CD4-positive, alpha-beta T cell (primary cell): ENCODE data around the gene EPS15. TPM values are rescaled to one million over a fixed set of nuclear protein-coding genes. Genes with fewer than 3 reads are reported as not detected.

Source experiments
- ATAC-seq: fragments of 200-7000 bp; cut with Tn5 transposase; one replicate; pipeline ENCODE4 v1.10.0; 2022; ENCODE audit warnings: mild to moderate bottlenecking; ENCODE audit not compliant: poor library complexity
- CTCF ChIA-PET: fragments of 350-600 bp; sonication (Branson Sonifier 250); formaldehyde crosslinking; loops from one replicate; lab custom pipeline; 2021; ENCODE audit warnings: antibody characterized with exemption, inconsistent platforms; lab: Charles Lee
- POLR2A ChIA-PET: fragments of 350-600 bp; sonication (Branson Sonifier 250); formaldehyde crosslinking; loops from one replicate; lab custom pipeline; 2021; ENCODE audit warnings: antibody characterized with exemption, inconsistent platforms; lab: Charles Lee
- DNase-seq, 14 experiments: peaks; one replicate each; pipeline ENCODE4 v3.0.0-alpha.2; 2013 to 2020; ENCODE audit warnings: mixed read lengths in 2 of 14
- H3K27ac ChIP-seq, 2 donors: one replicate each; pipeline versions ENCODE4 v1.5.1 to v1.7.0; 2013; ENCODE audit warnings: low read length in 2 of 2, low read depth in 1 of 2, mild to moderate bottlenecking in 1 of 2
- H3K27me3 ChIP-seq, 2 experiments: 1 replicate in 1 of 2; 2 replicates in 1 of 2; pipeline versions ENCODE4 v1.6.1 to v1.7.0; 2013; ENCODE audit warnings: low read length in 2 of 2, control low read depth in 1 of 2, mild to moderate bottlenecking in 1 of 2, moderate library complexity in 1 of 2; ENCODE audit not compliant: insufficient read depth in 2 of 2, control insufficient read depth in 1 of 2
- H3K36me3 ChIP-seq: one replicate; pipeline ENCODE4 v1.6.1; 2013; ENCODE audit warnings: low read length, control low read depth; ENCODE audit not compliant: insufficient read depth
- H3K4me1 ChIP-seq: one replicate; pipeline ENCODE4 v1.6.1; 2013; ENCODE audit warnings: low read length, control low read depth; ENCODE audit not compliant: insufficient read depth
- H3K4me3 ChIP-seq: one replicate; pipeline ENCODE4 v1.5.1; 2013; ENCODE audit warnings: mild to moderate bottlenecking, low read length, moderate library complexity
- H3K9me3 ChIP-seq, 2 experiments: 1 replicate in 1 of 2; 2 replicates in 1 of 2; pipeline versions ENCODE4 v1.6.1 to v1.7.0; 2013; ENCODE audit warnings: low read length in 2 of 2, mild to moderate bottlenecking in 2 of 2, control low read depth in 1 of 2, moderate library complexity in 1 of 2; ENCODE audit not compliant: control insufficient read depth in 1 of 2, insufficient read depth in 1 of 2
- H3K27ac Mint-ChIP-seq: one replicate; pipeline ENCODE4 v1.8.0; 2020; ENCODE audit warnings: mixed read lengths
- H3K27me3 Mint-ChIP-seq: one replicate; pipeline ENCODE4 v1.8.0; 2021; ENCODE audit warnings: mixed read lengths
- H3K36me3 Mint-ChIP-seq: one replicate; pipeline ENCODE4 v1.8.0; 2021; ENCODE audit warnings: low read depth, mixed read lengths
- H3K4me1 Mint-ChIP-seq: one replicate; pipeline ENCODE4 v1.8.0; 2021; ENCODE audit warnings: low read depth, mixed read lengths
- H3K4me3 Mint-ChIP-seq: one replicate; pipeline ENCODE4 v1.8.0; 2020; ENCODE audit warnings: mild to moderate bottlenecking, mixed read lengths
- H3K9me3 Mint-ChIP-seq: one replicate; pipeline ENCODE4 v1.8.0; 2020; ENCODE audit warnings: mixed read lengths
- CTCF ChIP-seq: fragments of 200-600 bp; IDR thresholded peaks from one replicate; pipeline ENCODE4 v1.8.0; 2022; ENCODE audit warnings: antibody characterized with exemption, mild to moderate bottlenecking
- intact Hi-C, 2 experiments: fragments of 100-400 bp; cut with DNase I in 1 of 2; cut with micrococcal nuclease in 1 of 2; formaldehyde crosslinking; loops; one replicate each; pipeline versions ENCODE4 v1.15.1 to v1.9.0; 2023 to 2025; cut with DNase I, micrococcal nuclease
- total RNA-seq, 174 experiments: library from RNA in 2 of 174; stranded (reverse) in 2 of 174; gene quantifications; one replicate each; pipeline ENCODE4 v1.2.3 and lab custom pipeline; 2021 to 2026

The EPS15 gene
- total RNA-seq, 2 experiments from 2014 or later = 44.5 to 47.9 TPM

GRCh38 chr1:51420867-51421627 lies 98.0 kb downstream of the EPS15 start:
- intact Hi-C loops = no loop called here
- no peaks in the 10 kb centered on the region for H3K9me3 ChIP-seq
- Mint-ChIP-seq H3K36me3 (peaks cover 88% of the 10 kb centered on the region), H3K4me3 (no peak overlapping the region), H3K9me3 (no peaks in the 10 kb centered on the region), H3K4me1 (peaks cover 12% of the 10 kb centered on the region), H3K27ac (no peak overlapping the region), H3K27me3 (no peaks in the 10 kb centered on the region)
- H3K27ac ChIP-seq = no peak overlapping the region
- ChIA-PET CTCF (no interaction called here), POLR2A (interaction anchor here (1.4 kb wide), 1 partner anchor 98 kb away, joined by 3 read pairs; the partner anchor contains the start of gene EPS15)
- no peak overlapping the region for H3K4me3 ChIP-seq
- DNase-seq (no peak), ATAC-seq (no peak)
- no peaks in the 10 kb centered on the region for H3K27me3 ChIP-seq
- H3K36me3 ChIP-seq = peaks cover 18% of the 10 kb centered on the region
- no peak for TF ChIP-seq CTCF
- no peaks in the 10 kb centered on the region for H3K4me1 ChIP-seq

DNA sequence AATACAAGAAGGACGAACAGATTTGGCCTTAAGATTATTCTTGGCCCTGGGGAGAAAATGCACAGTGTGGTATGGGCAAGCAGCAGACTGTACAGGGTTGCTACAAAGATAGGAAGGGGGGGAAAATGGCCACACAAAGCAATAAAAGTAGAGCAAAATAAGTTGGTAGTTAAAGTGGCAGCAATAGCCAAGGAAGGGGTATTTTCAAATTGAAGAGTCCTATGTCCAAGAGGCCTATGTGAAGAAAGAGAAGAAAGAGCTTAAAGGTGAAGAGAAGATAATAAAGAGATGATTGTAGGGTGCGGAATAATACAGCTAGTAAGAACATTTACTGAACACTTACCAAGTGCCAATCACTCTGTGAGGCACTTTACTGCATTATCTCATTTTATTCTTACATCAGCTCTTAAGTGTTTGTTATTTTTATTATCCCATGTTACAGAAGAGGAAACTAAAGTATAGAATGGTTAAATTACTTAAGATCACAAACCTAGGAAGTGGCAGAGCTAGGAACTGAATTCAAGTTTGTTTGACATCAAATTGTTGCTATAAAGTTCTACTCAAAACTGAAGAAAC lies 100.6 kb downstream of the EPS15 start:
- Mint-ChIP-seq H3K4me1 (peaks cover 7% of the 10 kb centered on the region), H3K27me3 (no peaks in the 10 kb centered on the region), H3K4me3 (no peak overlapping the region), H3K9me3 (no peaks in the 10 kb centered on the region), H3K36me3 (peaks cover 72% of the 10 kb centered on the region), H3K27ac (no peak overlapping the region)
- CTCF ChIA-PET = interaction anchor here (1.4 kb wide), 1 partner anchor 11 kb away, joined by 5 read pairs; no protein-coding TSS in a partner anchor
- POLR2A ChIA-PET = no interaction called here
- DNase-seq (no peak), ATAC-seq (no peak)
- intact Hi-C loops = no loop called here
- Histone ChIP-seq H3K4me3 (no peak overlapping the region), H3K36me3 (peaks cover 15% of the 10 kb centered on the region), H3K27me3 (no peaks in the 10 kb centered on the region), H3K27ac (no peak overlapping the region), H3K9me3 (no peaks in the 10 kb centered on the region), H3K4me1 (no peaks in the 10 kb centered on the region)
- no peak for TF ChIP-seq CTCF

DNA sequence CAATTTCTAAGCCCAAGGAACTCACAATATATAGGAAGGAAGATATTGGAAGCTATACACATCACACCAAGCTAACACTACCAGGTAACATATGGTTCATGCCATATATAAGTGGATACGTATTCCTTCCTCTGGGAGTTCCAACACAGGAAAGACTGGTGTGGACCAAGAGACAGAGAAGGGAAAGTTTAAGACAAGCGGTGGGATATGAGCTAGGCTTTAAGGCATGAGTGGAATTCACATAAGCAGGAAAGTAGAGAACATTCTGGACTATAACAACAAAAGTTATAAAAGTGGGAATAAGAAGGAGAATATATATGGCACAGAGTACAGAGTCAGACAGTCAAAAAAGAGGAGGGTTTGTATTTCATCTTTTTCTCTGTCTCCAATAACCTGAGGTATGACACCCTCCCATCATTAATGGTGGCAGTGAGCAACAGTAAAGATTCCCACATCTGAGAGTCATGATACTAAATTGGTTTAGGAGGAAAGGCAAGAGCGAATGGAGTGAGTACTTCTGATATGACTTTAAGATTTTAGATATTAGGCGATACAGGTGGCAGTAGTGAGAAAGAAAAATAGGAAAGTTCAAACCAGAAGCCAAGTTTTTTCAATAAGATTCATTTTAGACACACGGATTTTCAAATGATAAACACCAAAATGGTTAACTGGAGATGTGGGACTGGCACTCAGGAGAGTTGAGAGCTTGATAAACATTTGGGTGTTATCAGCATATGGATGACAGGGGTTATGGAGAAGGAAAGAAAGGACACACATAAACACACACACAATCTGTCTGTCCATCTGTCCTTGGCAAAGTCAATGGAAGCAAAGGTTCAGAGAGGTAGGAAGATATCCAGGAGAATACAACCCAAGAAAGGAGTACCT lies 101.3 kb downstream of the EPS15 start:
- Histone ChIP-seq H3K9me3 (no peaks in the 10 kb centered on the region), H3K4me1 (no peaks in the 10 kb centered on the region), H3K4me3 (no peak overlapping the region), H3K27me3 (no peaks in the 10 kb centered on the region), H3K36me3 (peaks cover 19% of the 10 kb centered on the region), H3K27ac (no peak overlapping the region)
- ChIA-PET POLR2A (no interaction called here), CTCF (interaction anchor here (0.6 to 1.4 kb wide), 2 partner anchors 9 to 12 kb away, joined by 4 to 5 read pairs; no protein-coding TSS in a partner anchor)
- no peak overlapping the region for H3K4me3 Mint-ChIP-seq
- TF ChIP-seq CTCF = no peak
- no peak overlapping the region for H3K27ac Mint-ChIP-seq
- DNase-seq (no peak), ATAC-seq (no peak)
- intact Hi-C loops = no loop called here
- H3K4me1 Mint-ChIP-seq = peaks cover 3% of the 10 kb centered on the region
- H3K27me3 Mint-ChIP-seq = no peaks in the 10 kb centered on the region
- peaks cover under 1% of the 10 kb centered on the region for H3K9me3 Mint-ChIP-seq
- peaks cover 72% of the 10 kb centered on the region for H3K36me3 Mint-ChIP-seq
